Measurements from ENCODE around the gene HS6ST1.
A peak's percentile ranks its signal among the peaks of the same experiment; 100 is the strongest.

The HS6ST1 gene

DNA sequence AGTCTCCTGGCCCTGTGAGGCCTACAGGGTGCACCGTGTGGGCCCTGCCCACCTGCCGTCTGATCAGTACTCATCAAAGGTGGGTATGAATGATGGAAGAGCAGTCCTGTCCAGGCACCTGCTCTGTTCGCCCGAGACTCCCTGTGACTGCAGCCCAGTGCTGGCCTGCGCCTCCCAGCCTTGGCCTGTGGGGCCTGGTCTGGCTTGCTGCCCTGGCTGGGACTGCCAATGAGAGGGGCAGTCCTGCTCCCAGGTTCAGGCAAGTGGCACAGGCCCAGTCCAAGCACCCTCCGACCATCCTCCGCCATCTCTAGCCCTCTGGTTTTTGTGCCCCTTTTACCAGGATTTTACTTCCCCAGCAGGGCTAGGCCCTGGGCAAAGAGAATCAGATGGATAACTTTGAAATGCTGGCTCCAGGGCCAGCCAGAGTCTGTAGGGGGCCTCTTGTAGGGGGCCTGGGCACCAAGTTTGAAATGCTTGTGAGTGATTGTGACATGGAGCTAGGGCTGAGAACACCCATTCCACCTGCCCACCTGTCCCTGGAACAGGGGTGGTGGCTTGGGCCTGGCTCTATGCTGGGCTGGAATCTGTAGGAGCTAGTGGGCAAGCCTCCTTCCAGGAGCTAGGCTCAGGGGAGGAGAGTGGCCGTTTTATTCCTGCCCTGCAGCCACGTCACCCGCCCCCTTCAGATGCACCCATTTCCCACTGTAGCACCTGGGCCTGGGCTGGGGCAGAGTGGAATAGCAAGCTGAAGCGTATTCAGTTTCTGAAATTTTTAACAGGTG is 8.7 kb upstream of the HS6ST1 start:
- Histone ChIP-seq H3K27ac (no peak overlapping the region), H3K9ac (no peak overlapping the region), H3K79me2 (no peaks in the 10 kb centered on the region), H3K4me1 (no peaks in the 10 kb centered on the region), H3K4me3 (ENCODE audit: low read depth, low read length) (no peak overlapping the region), H2AFZ (no peak overlapping the region), H3K36me3 (ENCODE audit: control insufficient read depth, insufficient read depth, low read length) (no peaks in the 10 kb centered on the region), H3K27me3 (ENCODE audit: control insufficient read depth, insufficient read depth, low read length) (no peaks in the 10 kb centered on the region), H3K4me2 (ENCODE audit: low read length) (no peak overlapping the region), H3K9me3 (ENCODE audit: control insufficient read depth, low read length) (no peaks in the 10 kb centered on the region)
- TF ChIP-seq, protein P1, sequence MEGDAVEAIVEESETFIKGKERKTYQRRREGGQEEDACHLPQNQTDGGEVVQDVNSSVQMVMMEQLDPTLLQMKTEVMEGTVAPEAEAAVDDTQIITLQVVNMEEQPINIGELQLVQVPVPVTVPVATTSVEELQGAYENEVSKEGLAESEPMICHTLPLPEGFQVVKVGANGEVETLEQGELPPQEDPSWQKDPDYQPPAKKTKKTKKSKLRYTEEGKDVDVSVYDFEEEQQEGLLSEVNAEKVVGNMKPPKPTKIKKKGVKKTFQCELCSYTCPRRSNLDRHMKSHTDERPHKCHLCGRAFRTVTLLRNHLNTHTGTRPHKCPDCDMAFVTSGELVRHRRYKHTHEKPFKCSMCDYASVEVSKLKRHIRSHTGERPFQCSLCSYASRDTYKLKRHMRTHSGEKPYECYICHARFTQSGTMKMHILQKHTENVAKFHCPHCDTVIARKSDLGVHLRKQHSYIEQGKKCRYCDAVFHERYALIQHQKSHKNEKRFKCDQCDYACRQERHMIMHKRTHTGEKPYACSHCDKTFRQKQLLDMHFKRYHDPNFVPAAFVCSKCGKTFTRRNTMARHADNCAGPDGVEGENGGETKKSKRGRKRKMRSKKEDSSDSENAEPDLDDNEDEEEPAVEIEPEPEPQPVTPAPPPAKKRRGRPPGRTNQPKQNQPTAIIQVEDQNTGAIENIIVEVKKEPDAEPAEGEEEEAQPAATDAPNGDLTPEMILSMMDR (IDR thresholded peaks at IDR 0.05), result no peak

DNA sequence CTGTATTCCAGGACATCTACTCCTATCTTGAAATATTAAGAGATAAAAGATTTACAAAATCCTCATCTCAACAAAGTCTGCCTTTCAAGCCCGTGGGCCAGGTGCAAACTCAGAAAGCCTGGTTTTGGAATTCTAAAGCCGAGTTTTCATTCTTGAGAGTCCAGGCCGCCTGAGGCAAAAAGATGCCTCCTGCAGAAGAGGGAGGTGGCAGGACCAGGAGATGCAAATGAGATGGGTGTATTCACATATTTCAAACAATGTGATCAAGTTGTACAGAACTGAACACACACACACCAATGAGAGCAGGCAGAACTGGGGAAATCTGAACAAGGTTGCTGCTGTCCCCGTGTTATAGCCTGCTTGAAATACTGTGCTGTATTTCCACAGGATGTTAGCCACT is 7.7 kb upstream of the HS6ST1 start:
- H3K4me2 ChIP-seq (ENCODE audit: low read length), result no peak overlapping the region
- TF ChIP-seq, protein P1 (IDR thresholded peaks at IDR 0.05), result no peak
- H3K4me3 ChIP-seq (ENCODE audit: low read depth, low read length), result no peak overlapping the region
- no peak overlapping the region for H3K27ac ChIP-seq
- no peaks in the 10 kb centered on the region for H3K79me2 ChIP-seq
- H3K9ac ChIP-seq, result no peak overlapping the region
- no peak overlapping the region for H2AFZ ChIP-seq
- H3K9me3 ChIP-seq (ENCODE audit: control insufficient read depth, low read length), result no peaks in the 10 kb centered on the region
- no peaks in the 10 kb centered on the region for H3K27me3 ChIP-seq (ENCODE audit: control insufficient read depth, insufficient read depth, low read length)
- H3K4me1 ChIP-seq, result peaks cover 2% of the 10 kb centered on the region
- H3K36me3 ChIP-seq (ENCODE audit: control insufficient read depth, insufficient read depth, low read length), result no peaks in the 10 kb centered on the region

DNA sequence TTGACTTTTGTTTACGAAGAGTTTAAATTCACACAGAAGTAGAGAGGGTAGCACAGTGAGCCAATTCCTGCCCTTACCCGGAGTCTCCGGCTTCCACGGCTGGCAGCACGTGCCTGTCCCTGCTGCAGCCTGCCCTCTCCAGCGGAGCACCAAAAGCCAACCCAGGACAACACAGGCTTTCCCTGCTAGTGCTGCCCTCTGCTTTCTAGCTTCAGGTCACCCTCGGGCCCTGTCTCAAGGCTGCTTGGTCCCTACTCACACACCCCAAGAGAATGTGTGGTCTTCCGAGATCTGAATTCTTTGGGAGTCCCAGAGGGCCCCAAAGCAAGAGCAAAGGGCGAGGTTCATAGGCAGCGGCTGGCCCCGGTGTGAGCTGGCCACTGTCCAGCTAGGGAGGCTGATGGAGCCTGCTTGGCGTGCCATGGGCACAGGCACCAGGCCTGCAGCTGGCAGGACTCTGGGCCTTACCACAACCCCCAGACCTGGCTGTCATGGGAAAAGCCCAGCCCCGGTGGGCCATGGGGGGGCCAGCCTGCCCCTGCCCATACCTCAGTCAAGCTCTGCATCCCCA is 7.0 kb upstream of the HS6ST1 start:
- TF ChIP-seq, protein P1 (IDR thresholded peaks at IDR 0.05), result no peak
- Histone ChIP-seq H2AFZ (peak overlapping the region; percentile 57), H3K27me3 (ENCODE audit: control insufficient read depth, insufficient read depth, low read length) (no peaks in the 10 kb centered on the region), H3K9ac (no peak overlapping the region), H3K79me2 (no peaks in the 10 kb centered on the region), H3K36me3 (ENCODE audit: control insufficient read depth, insufficient read depth, low read length) (no peaks in the 10 kb centered on the region), H3K4me1 (peaks cover 4% of the 10 kb centered on the region), H3K4me3 (ENCODE audit: low read depth, low read length) (no peak overlapping the region), H3K4me2 (ENCODE audit: low read length) (no peak overlapping the region), H3K9me3 (ENCODE audit: control insufficient read depth, low read length) (no peaks in the 10 kb centered on the region), H3K27ac (no peak overlapping the region)

DNA sequence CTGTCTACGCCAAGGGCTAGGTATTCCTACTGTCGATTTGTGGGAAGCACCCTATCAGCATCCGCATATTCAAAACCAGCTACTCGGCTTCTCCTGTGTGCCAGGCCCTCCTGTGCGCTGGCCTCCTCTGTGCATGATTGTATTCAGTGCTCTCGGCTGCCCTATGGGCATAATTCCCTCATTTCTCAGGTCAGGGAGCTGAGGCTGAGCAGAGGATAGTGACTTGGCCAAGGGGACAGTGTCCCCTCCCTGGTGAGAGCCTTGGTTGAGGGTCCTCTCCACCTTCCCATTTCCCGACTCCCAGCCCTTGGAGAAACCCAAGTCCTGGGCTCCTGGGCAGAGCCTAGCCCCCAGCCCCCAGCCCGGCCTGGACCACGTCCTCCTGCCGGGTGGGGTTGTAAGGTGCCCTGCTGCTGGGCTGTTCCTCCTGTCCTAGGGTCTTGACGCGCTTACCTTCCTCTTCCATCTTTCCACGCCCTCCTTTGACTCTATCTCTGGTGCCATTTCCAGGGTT is 6.3 kb upstream of the HS6ST1 start:
- no peak overlapping the region for H2AFZ ChIP-seq
- TF ChIP-seq, protein P1 (IDR thresholded peaks at IDR 0.05), result no peak
- H3K4me3 ChIP-seq (ENCODE audit: low read depth, low read length), result no peak overlapping the region
- no peaks in the 10 kb centered on the region for H3K27me3 ChIP-seq (ENCODE audit: control insufficient read depth, insufficient read depth, low read length)
- H3K4me1 ChIP-seq, result peaks cover 4% of the 10 kb centered on the region
- H3K79me2 ChIP-seq, result no peaks in the 10 kb centered on the region
- H3K36me3 ChIP-seq (ENCODE audit: control insufficient read depth, insufficient read depth, low read length), result no peaks in the 10 kb centered on the region
- no peak overlapping the region for H3K9ac ChIP-seq
- no peak overlapping the region for H3K4me2 ChIP-seq (ENCODE audit: low read length)
- H3K9me3 ChIP-seq (ENCODE audit: control insufficient read depth, low read length), result no peaks in the 10 kb centered on the region
- H3K27ac ChIP-seq, result no peak overlapping the region
